GM23338 (cell line): ENCODE measurements around the gene LAMA4. TPM values are rescaled to one million over a fixed set of nuclear protein-coding genes. Genes with fewer than 3 reads are reported as not detected.

Experiments
- ATAC-seq: fragments of 200-7000 bp; cut with Tn5 transposase; 3 replicates; pipeline ENCODE4 v1.9.1; 2020
- DNase-seq: peaks from one replicate; pipeline ENCODE4 v3.0.0-alpha.2; 2015; ENCODE audit warnings: low spot score
- H2AFZ ChIP-seq: fragments of 200-600 bp; sonication (generic); 2 replicates; pipeline ENCODE4 v1.8.0; 2016; ENCODE audit warnings: antibody characterized with exemption, mild to moderate bottlenecking, moderate library complexity
- H3F3A ChIP-seq: fragments of 200-600 bp; sonication (generic); replicated peaks from 2 replicates; pipeline ENCODE4 v1.8.0; 2017; ENCODE audit warnings: antibody characterized with exemption, mixed run types, low read depth
- H3K27ac ChIP-seq: fragments of 200-600 bp; sonication (generic); 2 replicates; pipeline ENCODE4 v1.6.1; 2016; ENCODE audit warnings: low read depth
- H3K27me3 ChIP-seq: fragments of 200-600 bp; sonication (generic); 2 replicates; pipeline ENCODE4 v1.8.0; 2016; ENCODE audit warnings: mild to moderate bottlenecking, mixed run types, moderate library complexity; ENCODE audit not compliant: insufficient read depth
- H3K36me3 ChIP-seq: fragments of 200-600 bp; sonication (generic); 2 replicates; pipeline ENCODE4 v1.8.0; 2016; ENCODE audit warnings: mild to moderate bottlenecking; ENCODE audit not compliant: insufficient read depth
- H3K4me1 ChIP-seq: fragments of 200-600 bp; sonication (generic); 2 replicates; pipeline ENCODE4 v1.8.0; 2016; ENCODE audit warnings: mild to moderate bottlenecking, moderate library complexity; ENCODE audit not compliant: insufficient read depth
- H3K4me2 ChIP-seq: fragments of 200-600 bp; sonication (generic); 2 replicates; pipeline ENCODE4 v1.7.1; 2017; ENCODE audit warnings: mixed run types
- H3K4me3 ChIP-seq: fragments of 200-600 bp; sonication (generic); 2 replicates; pipeline ENCODE4 v1.6.1; 2016; ENCODE audit warnings: mixed run types
- H3K79me2 ChIP-seq: fragments of 200-600 bp; sonication (generic); replicated peaks from 2 replicates; pipeline ENCODE4 v1.8.0; 2017; ENCODE audit warnings: mild to moderate bottlenecking; ENCODE audit not compliant: insufficient read depth
- H3K9me2 ChIP-seq: fragments of 200-600 bp; sonication (generic); 2 replicates; pipeline ENCODE4 v1.8.0; 2017; ENCODE audit not compliant: insufficient read depth
- H4K20me1 ChIP-seq: fragments of 200-600 bp; sonication (generic); replicated peaks from 2 replicates; pipeline ENCODE4 v1.8.0; 2017; ENCODE audit warnings: mild to moderate bottlenecking; ENCODE audit not compliant: insufficient read depth
- H3K27ac Mint-ChIP-seq: 2 replicates; pipeline ENCODE4 v1.8.0; 2020; ENCODE audit warnings: inconsistent platforms, mild to moderate bottlenecking, moderate library complexity, mixed read lengths
- H3K27me3 Mint-ChIP-seq: 3 replicates; pipeline ENCODE4 v1.8.0; 2022; ENCODE audit warnings: low read depth, mild to moderate bottlenecking, moderate library complexity, mixed read lengths, inconsistent platforms; ENCODE audit not compliant: insufficient read depth, poor library complexity
- H3K36me3 Mint-ChIP-seq: 3 replicates; pipeline ENCODE4 v1.8.0; 2021; ENCODE audit warnings: low read depth, mild to moderate bottlenecking, inconsistent platforms, moderate library complexity, mixed read lengths
- H3K4me1 Mint-ChIP-seq: 3 replicates; pipeline ENCODE4 v1.8.0; 2020; ENCODE audit warnings: mild to moderate bottlenecking, inconsistent platforms, mixed read lengths
- H3K4me3 Mint-ChIP-seq: 3 replicates; pipeline ENCODE4 v1.8.0; 2021; ENCODE audit warnings: moderate library complexity, mild to moderate bottlenecking, inconsistent platforms, mixed read lengths
- H3K9me3 Mint-ChIP-seq: 3 replicates; pipeline ENCODE4 v1.8.0; 2020; ENCODE audit warnings: moderate library complexity, mild to moderate bottlenecking, inconsistent platforms, mixed read lengths
- CREB1 ChIP-seq: fragments of 250-450 bp; sonication (Bioruptor Pico); IDR thresholded peaks from 2 replicates; pipeline ENCODE4 v1.5.0; 2020; ENCODE audit warnings: low read depth, mild to moderate bottlenecking, moderate library complexity
- ETS1 ChIP-seq: IDR thresholded peaks from 2 replicates; pipeline ENCODE4 v1.6.1; 2016; ENCODE audit warnings: antibody characterized with exemption
- EZH2 ChIP-seq: fragments of 200-600 bp; sonication (generic); IDR thresholded peaks from one replicate; pipeline ENCODE4 v1.8.0; 2017; ENCODE audit warnings: antibody characterized with exemption, mild to moderate bottlenecking, low read depth; ENCODE audit not compliant: unreplicated experiment
- EZH2phosphoT487 ChIP-seq: fragments of 200-600 bp; sonication (generic); IDR thresholded peaks from one replicate; pipeline ENCODE4 v1.8.1; 2018; ENCODE audit warnings: antibody characterized with exemption; ENCODE audit not compliant: unreplicated experiment
- JUNB ChIP-seq: IDR thresholded peaks from one replicate; pipeline ENCODE4 v1.6.1; 2016; ENCODE audit warnings: antibody characterized with exemption; ENCODE audit not compliant: unreplicated experiment
- NANOG ChIP-seq: IDR thresholded peaks from 2 replicates; pipeline ENCODE4 v1.6.1; 2016; ENCODE audit warnings: antibody characterized with exemption, borderline replicate concordance
- POLR2AphosphoS5 ChIP-seq: IDR thresholded peaks from 2 replicates; pipeline ENCODE4 v1.6.1; 2016; ENCODE audit warnings: antibody characterized with exemption, low read depth
- STAT1 ChIP-seq: IDR thresholded peaks from one replicate; pipeline ENCODE4 v1.6.1; 2016; ENCODE audit warnings: antibody characterized with exemption; ENCODE audit not compliant: unreplicated experiment
- ZNF114 ChIP-seq: fragments of 250-450 bp; sonication (Bioruptor Pico); IDR thresholded peaks from 2 replicates; pipeline ENCODE4 v1.5.0; 2020; ENCODE audit warnings: mild to moderate bottlenecking, moderate library complexity
- ZNF331 ChIP-seq: fragments of 250-450 bp; sonication (Bioruptor Pico); IDR thresholded peaks from 2 replicates; pipeline ENCODE4 v1.5.0; 2020; ENCODE audit warnings: low read depth, mild to moderate bottlenecking, moderate library complexity
- polyA plus RNA-seq: library from polyadenylated mRNA; unstranded; fragments of >200 nt; fragmentation: Nextera tagmentation; extraction: Ambion mirVana; gene quantifications from 2 replicates; pipeline ENCODE4 v1.2.1, GENCODE V29; 2016
- total RNA-seq: library from RNA; depleted of rRNA; stranded (reverse); fragments of >200 nt; shearing (Covaris generic); gene quantifications from 2 replicates; pipeline ENCODE4 v1.2.3, GENCODE V29; 2014
- TF ChIP-seq, protein P1 (sequence below), 2 experiments: fragments of 200-600 bp in 1 of 2; sonication (generic) in 1 of 2; conservative IDR thresholded peaks; 2 replicates each; pipeline versions ENCODE4 v1.5.1 to v1.6.1; 2016 to 2017; ENCODE audit warnings: antibody characterized with exemption in 2 of 2, low read depth in 2 of 2, mild to moderate bottlenecking in 2 of 2, moderate library complexity in 1 of 2
- TF ChIP-seq, protein P2 (sequence below): IDR thresholded peaks from one replicate; pipeline ENCODE4 v1.6.1; 2018; ENCODE audit warnings: antibody characterized with exemption; ENCODE audit not compliant: unreplicated experiment
- TF ChIP-seq, protein P3 (sequence below): fragments of 250-450 bp; sonication (Bioruptor Pico); IDR thresholded peaks from 2 replicates; pipeline ENCODE4 v1.5.0; 2020; ENCODE audit warnings: mild to moderate bottlenecking, moderate library complexity

The LAMA4 gene
- total and polyA plus RNA-seq, 2 experiments from 2014 or later, result 1.7 to 2.8 TPM

DNA sequence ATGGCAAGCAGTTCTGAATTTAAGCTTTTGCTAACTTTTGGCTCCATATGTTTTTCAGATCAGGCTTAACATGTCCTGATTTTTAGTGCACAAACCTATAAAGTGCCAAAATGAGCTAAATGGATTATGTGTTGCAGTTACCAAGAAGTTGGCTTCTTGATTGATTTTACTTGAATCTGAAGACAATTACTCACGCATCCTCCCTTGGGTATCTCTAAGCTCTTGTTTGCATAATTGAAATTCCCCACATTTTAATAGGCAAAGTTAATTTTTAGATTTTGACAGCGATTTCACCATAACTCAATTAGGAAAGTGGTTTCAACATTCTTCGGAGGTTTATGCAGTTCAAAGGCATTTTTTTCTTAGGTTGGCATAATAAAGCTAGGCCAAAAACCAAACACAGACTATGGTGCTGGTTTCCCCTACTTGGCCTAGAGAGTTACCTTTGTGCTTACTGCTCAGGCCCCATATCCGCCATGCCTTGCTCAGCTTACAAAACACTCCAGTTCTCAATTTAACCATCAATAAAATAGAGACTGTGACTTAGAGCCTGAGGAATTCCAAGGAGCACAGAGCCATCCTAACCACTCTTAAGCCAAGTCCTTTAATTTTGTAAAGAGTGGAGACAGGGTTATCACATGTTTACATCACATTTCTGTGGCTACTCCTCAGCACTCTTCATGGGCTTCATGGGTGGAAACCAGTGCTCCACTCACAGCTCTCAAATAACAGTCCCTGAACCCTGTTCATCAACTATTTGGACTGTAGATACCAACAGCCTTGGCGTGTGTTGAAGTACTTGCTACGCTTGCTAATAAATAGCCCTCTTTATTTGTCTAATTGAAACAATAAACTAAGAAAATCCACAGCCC, 32.1 kb downstream of the LAMA4 start:
- Histone ChIP-seq H3K27ac (no peak overlapping the region), H3K4me1 (no peaks in the 10 kb centered on the region), H3K79me2 (no peaks in the 10 kb centered on the region), H3F3A (no peaks in the 10 kb centered on the region), H3K4me3 (no peak overlapping the region), H3K36me3 (no peaks in the 10 kb centered on the region), H3K4me2 (no peak overlapping the region; the same call in 1 of the 2 replicates), H4K20me1 (no peaks in the 10 kb centered on the region), H3K27me3 (no peaks in the 10 kb centered on the region), H3K9me2 (no peaks in the 10 kb centered on the region; the same call in 1 of the 2 replicates), H2AFZ (peak overlapping the region; percentile 88)
- Mint-ChIP-seq H3K9me3 (no peaks in the 10 kb centered on the region), H3K27ac (no peak overlapping the region), H3K36me3 (no peaks in the 10 kb centered on the region; the same call in 2 of the 3 replicates), H3K4me1 (peaks cover 11% of the 10 kb centered on the region; the same call in 2 of the 3 replicates), H3K27me3 (peaks cover 3% of the 10 kb centered on the region), H3K4me3 (no peak overlapping the region)
- DNase-seq (no peak), ATAC-seq (no peak)
- TF ChIP-seq EZH2phosphoT487 (no peak), ETS1 (no peak), JUNB (no peak), NANOG (no peak), CREB1 (CRISPR knock-in tag) (no peak), POLR2AphosphoS5 (no peak), ZNF331 (CRISPR knock-in tag) (no peak), ZNF114 (no peak), STAT1 (no peak), EZH2 (no peak)
- TF ChIP-seq, protein P1, sequence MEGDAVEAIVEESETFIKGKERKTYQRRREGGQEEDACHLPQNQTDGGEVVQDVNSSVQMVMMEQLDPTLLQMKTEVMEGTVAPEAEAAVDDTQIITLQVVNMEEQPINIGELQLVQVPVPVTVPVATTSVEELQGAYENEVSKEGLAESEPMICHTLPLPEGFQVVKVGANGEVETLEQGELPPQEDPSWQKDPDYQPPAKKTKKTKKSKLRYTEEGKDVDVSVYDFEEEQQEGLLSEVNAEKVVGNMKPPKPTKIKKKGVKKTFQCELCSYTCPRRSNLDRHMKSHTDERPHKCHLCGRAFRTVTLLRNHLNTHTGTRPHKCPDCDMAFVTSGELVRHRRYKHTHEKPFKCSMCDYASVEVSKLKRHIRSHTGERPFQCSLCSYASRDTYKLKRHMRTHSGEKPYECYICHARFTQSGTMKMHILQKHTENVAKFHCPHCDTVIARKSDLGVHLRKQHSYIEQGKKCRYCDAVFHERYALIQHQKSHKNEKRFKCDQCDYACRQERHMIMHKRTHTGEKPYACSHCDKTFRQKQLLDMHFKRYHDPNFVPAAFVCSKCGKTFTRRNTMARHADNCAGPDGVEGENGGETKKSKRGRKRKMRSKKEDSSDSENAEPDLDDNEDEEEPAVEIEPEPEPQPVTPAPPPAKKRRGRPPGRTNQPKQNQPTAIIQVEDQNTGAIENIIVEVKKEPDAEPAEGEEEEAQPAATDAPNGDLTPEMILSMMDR (conservative IDR thresholded peaks at IDR 0.05; ENCODE audit: low read depth in 2 of 2), result no peak
- TF ChIP-seq, protein P2, sequence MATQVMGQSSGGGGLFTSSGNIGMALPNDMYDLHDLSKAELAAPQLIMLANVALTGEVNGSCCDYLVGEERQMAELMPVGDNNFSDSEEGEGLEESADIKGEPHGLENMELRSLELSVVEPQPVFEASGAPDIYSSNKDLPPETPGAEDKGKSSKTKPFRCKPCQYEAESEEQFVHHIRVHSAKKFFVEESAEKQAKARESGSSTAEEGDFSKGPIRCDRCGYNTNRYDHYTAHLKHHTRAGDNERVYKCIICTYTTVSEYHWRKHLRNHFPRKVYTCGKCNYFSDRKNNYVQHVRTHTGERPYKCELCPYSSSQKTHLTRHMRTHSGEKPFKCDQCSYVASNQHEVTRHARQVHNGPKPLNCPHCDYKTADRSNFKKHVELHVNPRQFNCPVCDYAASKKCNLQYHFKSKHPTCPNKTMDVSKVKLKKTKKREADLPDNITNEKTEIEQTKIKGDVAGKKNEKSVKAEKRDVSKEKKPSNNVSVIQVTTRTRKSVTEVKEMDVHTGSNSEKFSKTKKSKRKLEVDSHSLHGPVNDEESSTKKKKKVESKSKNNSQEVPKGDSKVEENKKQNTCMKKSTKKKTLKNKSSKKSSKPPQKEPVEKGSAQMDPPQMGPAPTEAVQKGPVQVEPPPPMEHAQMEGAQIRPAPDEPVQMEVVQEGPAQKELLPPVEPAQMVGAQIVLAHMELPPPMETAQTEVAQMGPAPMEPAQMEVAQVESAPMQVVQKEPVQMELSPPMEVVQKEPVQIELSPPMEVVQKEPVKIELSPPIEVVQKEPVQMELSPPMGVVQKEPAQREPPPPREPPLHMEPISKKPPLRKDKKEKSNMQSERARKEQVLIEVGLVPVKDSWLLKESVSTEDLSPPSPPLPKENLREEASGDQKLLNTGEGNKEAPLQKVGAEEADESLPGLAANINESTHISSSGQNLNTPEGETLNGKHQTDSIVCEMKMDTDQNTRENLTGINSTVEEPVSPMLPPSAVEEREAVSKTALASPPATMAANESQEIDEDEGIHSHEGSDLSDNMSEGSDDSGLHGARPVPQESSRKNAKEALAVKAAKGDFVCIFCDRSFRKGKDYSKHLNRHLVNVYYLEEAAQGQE, result no peak
- TF ChIP-seq, protein P3, sequence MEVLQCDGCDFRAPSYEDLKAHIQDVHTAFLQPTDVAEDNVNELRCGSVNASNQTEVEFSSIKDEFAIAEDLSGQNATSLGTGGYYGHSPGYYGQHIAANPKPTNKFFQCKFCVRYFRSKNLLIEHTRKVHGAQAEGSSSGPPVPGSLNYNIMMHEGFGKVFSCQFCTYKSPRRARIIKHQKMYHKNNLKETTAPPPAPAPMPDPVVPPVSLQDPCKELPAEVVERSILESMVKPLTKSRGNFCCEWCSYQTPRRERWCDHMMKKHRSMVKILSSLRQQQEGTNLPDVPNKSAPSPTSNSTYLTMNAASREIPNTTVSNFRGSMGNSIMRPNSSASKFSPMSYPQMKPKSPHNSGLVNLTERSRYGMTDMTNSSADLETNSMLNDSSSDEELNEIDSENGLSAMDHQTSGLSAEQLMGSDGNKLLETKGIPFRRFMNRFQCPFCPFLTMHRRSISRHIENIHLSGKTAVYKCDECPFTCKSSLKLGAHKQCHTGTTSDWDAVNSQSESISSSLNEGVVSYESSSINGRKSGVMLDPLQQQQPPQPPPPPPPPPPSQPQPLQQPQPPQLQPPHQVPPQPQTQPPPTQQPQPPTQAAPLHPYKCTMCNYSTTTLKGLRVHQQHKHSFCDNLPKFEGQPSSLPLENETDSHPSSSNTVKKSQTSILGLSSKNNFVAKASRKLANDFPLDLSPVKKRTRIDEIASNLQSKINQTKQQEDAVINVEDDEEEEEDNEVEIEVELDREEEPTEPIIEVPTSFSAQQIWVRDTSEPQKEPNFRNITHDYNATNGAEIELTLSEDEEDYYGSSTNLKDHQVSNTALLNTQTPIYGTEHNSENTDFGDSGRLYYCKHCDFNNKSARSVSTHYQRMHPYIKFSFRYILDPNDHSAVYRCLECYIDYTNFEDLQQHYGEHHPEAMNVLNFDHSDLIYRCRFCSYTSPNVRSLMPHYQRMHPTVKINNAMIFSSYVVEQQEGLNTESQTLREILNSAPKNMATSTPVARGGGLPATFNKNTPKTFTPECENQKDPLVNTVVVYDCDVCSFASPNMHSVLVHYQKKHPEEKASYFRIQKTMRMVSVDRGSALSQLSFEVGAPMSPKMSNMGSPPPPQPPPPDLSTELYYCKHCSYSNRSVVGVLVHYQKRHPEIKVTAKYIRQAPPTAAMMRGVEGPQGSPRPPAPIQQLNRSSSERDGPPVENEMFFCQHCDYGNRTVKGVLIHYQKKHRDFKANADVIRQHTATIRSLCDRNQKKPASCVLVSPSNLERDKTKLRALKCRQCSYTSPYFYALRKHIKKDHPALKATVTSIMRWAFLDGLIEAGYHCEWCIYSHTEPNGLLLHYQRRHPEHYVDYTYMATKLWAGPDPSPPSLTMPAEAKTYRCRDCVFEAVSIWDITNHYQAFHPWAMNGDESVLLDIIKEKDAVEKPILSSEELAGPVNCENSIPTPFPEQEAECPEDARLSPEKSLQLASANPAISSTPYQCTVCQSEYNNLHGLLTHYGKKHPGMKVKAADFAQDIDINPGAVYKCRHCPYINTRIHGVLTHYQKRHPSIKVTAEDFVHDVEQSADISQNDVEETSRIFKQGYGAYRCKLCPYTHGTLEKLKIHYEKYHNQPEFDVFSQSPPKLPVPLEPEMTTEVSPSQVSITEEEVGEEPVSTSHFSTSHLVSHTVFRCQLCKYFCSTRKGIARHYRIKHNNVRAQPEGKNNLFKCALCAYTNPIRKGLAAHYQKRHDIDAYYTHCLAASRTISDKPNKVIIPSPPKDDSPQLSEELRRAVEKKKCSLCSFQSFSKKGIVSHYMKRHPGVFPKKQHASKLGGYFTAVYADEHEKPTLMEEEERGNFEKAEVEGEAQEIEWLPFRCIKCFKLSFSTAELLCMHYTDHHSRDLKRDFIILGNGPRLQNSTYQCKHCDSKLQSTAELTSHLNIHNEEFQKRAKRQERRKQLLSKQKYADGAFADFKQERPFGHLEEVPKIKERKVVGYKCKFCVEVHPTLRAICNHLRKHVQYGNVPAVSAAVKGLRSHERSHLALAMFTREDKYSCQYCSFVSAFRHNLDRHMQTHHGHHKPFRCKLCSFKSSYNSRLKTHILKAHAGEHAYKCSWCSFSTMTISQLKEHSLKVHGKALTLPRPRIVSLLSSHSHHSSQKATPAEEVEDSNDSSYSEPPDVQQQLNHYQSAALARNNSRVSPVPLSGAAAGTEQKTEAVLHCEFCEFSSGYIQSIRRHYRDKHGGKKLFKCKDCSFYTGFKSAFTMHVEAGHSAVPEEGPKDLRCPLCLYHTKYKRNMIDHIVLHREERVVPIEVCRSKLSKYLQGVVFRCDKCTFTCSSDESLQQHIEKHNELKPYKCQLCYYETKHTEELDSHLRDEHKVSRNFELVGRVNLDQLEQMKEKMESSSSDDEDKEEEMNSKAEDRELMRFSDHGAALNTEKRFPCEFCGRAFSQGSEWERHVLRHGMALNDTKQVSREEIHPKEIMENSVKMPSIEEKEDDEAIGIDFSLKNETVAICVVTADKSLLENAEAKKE, result no peak
